H9 (cell line): Measurements from ENCODE around the gene BCAS3. TPM values are rescaled to one million over a fixed set of nuclear protein-coding genes. Genes with fewer than 3 reads are reported as not detected.

Experiments
- DNase-seq: peaks from one replicate; pipeline ENCODE4 v3.0.0-alpha.2; 2017
- H2AFZ ChIP-seq: one replicate; pipeline ENCODE4 v1.6.1; 2013; ENCODE audit warnings: mild to moderate bottlenecking, low read length, control low read depth, moderate library complexity
- H2AK5ac ChIP-seq: 2 replicates; pipeline ENCODE4 v1.6.1; 2013; ENCODE audit warnings: low read length, control low read depth, mixed read lengths; ENCODE audit not compliant: insufficient read length
- H2BK120ac ChIP-seq: one replicate; pipeline ENCODE4 v1.6.1; 2013; ENCODE audit warnings: low read depth, mild to moderate bottlenecking, low read length, control low read depth, inconsistent platforms; ENCODE audit not compliant: poor library complexity, severe bottlenecking
- H2BK12ac ChIP-seq: 2 replicates; pipeline ENCODE4 v1.6.1; 2013; ENCODE audit warnings: low read length, control low read depth, mixed read lengths, low read depth; ENCODE audit not compliant: insufficient read length
- H2BK15ac ChIP-seq: 2 replicates; pipeline ENCODE4 v1.6.1; 2013; ENCODE audit warnings: low read depth, low read length, control low read depth
- H2BK20ac ChIP-seq: one replicate; pipeline ENCODE4 v1.6.1; 2013; ENCODE audit warnings: low read depth, mild to moderate bottlenecking, low read length, control low read depth, inconsistent platforms; ENCODE audit not compliant: poor library complexity, severe bottlenecking
- H2BK5ac ChIP-seq: 2 replicates; pipeline ENCODE4 v1.6.1; 2013; ENCODE audit warnings: low read length, control low read depth, mixed read lengths; ENCODE audit not compliant: insufficient read length
- H3K14ac ChIP-seq: 2 replicates; pipeline ENCODE4 v1.6.1; 2013; ENCODE audit warnings: low read length, control low read depth; ENCODE audit not compliant: insufficient read depth
- H3K18ac ChIP-seq: 2 replicates; pipeline ENCODE4 v1.6.1; 2013; ENCODE audit warnings: low read depth, mild to moderate bottlenecking, mixed read lengths, low read length, control low read depth; ENCODE audit not compliant: insufficient read length
- H3K23ac ChIP-seq: 2 replicates; pipeline ENCODE4 v1.6.1; 2013; ENCODE audit warnings: low read length, control low read depth, mixed read lengths, low read depth; ENCODE audit not compliant: insufficient read length
- H3K23me2 ChIP-seq: 2 replicates; pipeline ENCODE4 v1.6.1; 2013; ENCODE audit warnings: low read depth, mild to moderate bottlenecking, mixed read lengths, low read length, control low read depth; ENCODE audit not compliant: insufficient read length, poor library complexity, severe bottlenecking
- H3K27ac ChIP-seq: 2 replicates; pipeline ENCODE4 v1.5.1; 2013; ENCODE audit warnings: low read length, control low read depth, mixed read lengths, low read depth; ENCODE audit not compliant: insufficient read length
- H3K27me3 ChIP-seq: 2 replicates; pipeline ENCODE4 v1.6.1; 2013; ENCODE audit warnings: low read length, control low read depth, inconsistent platforms; ENCODE audit not compliant: insufficient read depth
- H3K4ac ChIP-seq: 2 replicates; pipeline ENCODE4 v1.6.1; 2013; ENCODE audit warnings: low read depth, mild to moderate bottlenecking, control low read depth, inconsistent platforms, low read length, moderate library complexity
- H3K4me1 ChIP-seq: 2 replicates; pipeline ENCODE4 v1.6.1; 2013; ENCODE audit warnings: low read length, control low read depth, inconsistent platforms; ENCODE audit not compliant: insufficient read depth
- H3K4me2 ChIP-seq: 2 replicates; pipeline ENCODE4 v1.6.1; 2013; ENCODE audit warnings: low read length, control low read depth, mixed read lengths; ENCODE audit not compliant: insufficient read length, insufficient read depth
- H3K56ac ChIP-seq: 2 replicates; pipeline ENCODE4 v1.6.1; 2013; ENCODE audit warnings: low read depth, mild to moderate bottlenecking, mixed read lengths, low read length, control low read depth; ENCODE audit not compliant: insufficient read length
- H3K79me1 ChIP-seq: 2 replicates; pipeline ENCODE4 v1.6.1; 2013; ENCODE audit warnings: low read depth, mild to moderate bottlenecking, moderate library complexity, low read length, control low read depth, inconsistent platforms; ENCODE audit not compliant: insufficient read depth, poor library complexity, severe bottlenecking
- H3K79me2 ChIP-seq: 2 replicates; pipeline ENCODE4 v1.6.1; 2013; ENCODE audit warnings: low read length, control low read depth, inconsistent platforms; ENCODE audit not compliant: insufficient read depth
- H3K9ac ChIP-seq: 2 replicates; pipeline ENCODE4 v1.6.1; 2013; ENCODE audit warnings: low read length, control low read depth, mixed read lengths; ENCODE audit not compliant: insufficient read length; ENCODE audit errors: extremely low read depth
- H3K9me3 ChIP-seq: one replicate; pipeline ENCODE4 v1.6.1; 2013; ENCODE audit warnings: low read depth, low read length, inconsistent platforms; ENCODE audit not compliant: control insufficient read depth
- H3T11ph ChIP-seq: one replicate; pipeline ENCODE4 v1.6.1; 2013; ENCODE audit warnings: mild to moderate bottlenecking, low read length, control low read depth, inconsistent platforms
- H4K20me1 ChIP-seq: one replicate; pipeline ENCODE4 v1.6.1; 2013; ENCODE audit not compliant: control insufficient read depth, insufficient read length, insufficient read depth
- H4K5ac ChIP-seq: 2 replicates; pipeline ENCODE4 v1.6.1; 2013; ENCODE audit warnings: low read depth, mild to moderate bottlenecking, mixed read lengths, low read length, control low read depth; ENCODE audit not compliant: insufficient read length
- H4K8ac ChIP-seq: replicated peaks from 2 replicates; pipeline ENCODE4 v1.6.1; 2013; ENCODE audit warnings: low read length, control low read depth, mixed read lengths, low read depth; ENCODE audit not compliant: insufficient read length
- H4K91ac ChIP-seq: 2 replicates; pipeline ENCODE4 v1.6.1; 2013; ENCODE audit warnings: low read depth, mild to moderate bottlenecking, moderate library complexity, mixed read lengths, low read length, control low read depth; ENCODE audit not compliant: insufficient read length
- H3K27ac Mint-ChIP-seq, 3 experiments: 2 replicates in 2 of 3; 3 replicates in 1 of 3; pipeline ENCODE4 v1.8.0; 2020 to 2021; ENCODE audit warnings: mixed read lengths in 3 of 3, mild to moderate bottlenecking in 1 of 3, moderate library complexity in 1 of 3
- H3K27me3 Mint-ChIP-seq: 2 replicates; pipeline ENCODE4 v1.8.0; 2021; ENCODE audit warnings: low read depth, mild to moderate bottlenecking, moderate library complexity, mixed read lengths
- H3K36me3 Mint-ChIP-seq, 3 experiments: 2 replicates in 2 of 3; 3 replicates in 1 of 3; pipeline ENCODE4 v1.8.0; 2020 to 2021; ENCODE audit warnings: low read depth in 3 of 3, mixed read lengths in 3 of 3; ENCODE audit not compliant: insufficient read depth in 1 of 3
- H3K4me1 Mint-ChIP-seq, 2 experiments: 2 replicates each; pipeline ENCODE4 v1.8.0; 2020; ENCODE audit warnings: mixed read lengths in 2 of 2
- H3K4me3 Mint-ChIP-seq, 2 experiments: 2 replicates in 1 of 2; 3 replicates in 1 of 2; pipeline ENCODE4 v1.8.0; 2020 to 2021; ENCODE audit warnings: mild to moderate bottlenecking in 2 of 2, mixed read lengths in 2 of 2, moderate library complexity in 1 of 2
- H3K9me3 Mint-ChIP-seq, 2 experiments: 2 replicates in 1 of 2; 3 replicates in 1 of 2; pipeline ENCODE4 v1.8.0; 2020; ENCODE audit warnings: mild to moderate bottlenecking in 2 of 2, mixed read lengths in 2 of 2, moderate library complexity in 1 of 2
- total RNA-seq: library from RNA; stranded (reverse); gene quantifications from 2 replicates; pipeline ENCODE4 v1.2.1, GENCODE V29; 2021
- TF ChIP-seq, protein P1 (sequence below): fragments of 200-600 bp; sonication (generic); conservative IDR thresholded peaks from 3 replicates; pipeline ENCODE4 v1.8.0; 2021; ENCODE audit warnings: antibody characterized with exemption, mild to moderate bottlenecking

The BCAS3 gene
- total RNA-seq, 1 experiment from 2014 or later = 22.4 TPM

DNA sequence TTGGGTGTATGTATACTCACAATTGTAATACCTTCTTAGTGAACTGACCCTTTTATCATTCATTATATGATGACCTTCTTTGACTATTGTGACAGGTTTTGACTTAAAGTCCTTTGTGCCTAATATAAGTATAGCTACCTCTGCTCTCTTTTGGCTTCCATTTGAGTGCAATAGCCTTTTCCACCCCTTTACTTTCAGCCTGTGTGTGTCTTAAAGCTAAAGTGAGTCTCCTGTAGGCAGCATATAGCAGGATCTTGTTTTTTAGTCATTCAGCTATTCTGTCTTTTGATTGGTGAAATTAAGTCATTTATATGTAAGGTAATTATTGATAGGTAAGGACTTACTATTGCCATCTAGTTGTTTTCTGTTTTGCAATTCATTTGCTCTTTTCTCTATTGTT, 758.6 kb downstream of the BCAS3 start:
- Histone ChIP-seq H2BK20ac (no peak overlapping the region), H3K4me2 (no peak overlapping the region), H4K20me1 (no peaks in the 10 kb centered on the region), H4K91ac (no peak overlapping the region), H3T11ph (no peak overlapping the region), H3K18ac (no peak overlapping the region), H3K9ac (no peak overlapping the region), H3K79me2 (no peaks in the 10 kb centered on the region), H3K9me3 (no peaks in the 10 kb centered on the region), H4K8ac (no peak overlapping the region), H4K5ac (no peak overlapping the region), H2AFZ (no peak overlapping the region), H3K4me1 (no peaks in the 10 kb centered on the region), H3K4ac (no peak overlapping the region), H3K23ac (no peak overlapping the region), H2BK15ac (no peak overlapping the region), H2BK120ac (no peak overlapping the region), H3K27me3 (no peaks in the 10 kb centered on the region), H3K56ac (no peak overlapping the region), H3K27ac (no peak overlapping the region), H3K79me1 (no peaks in the 10 kb centered on the region), H2BK5ac (no peak overlapping the region), H3K14ac (no peak overlapping the region), H2AK5ac (no peak overlapping the region), H3K23me2 (no peaks in the 10 kb centered on the region), H2BK12ac (no peak overlapping the region)
- no peaks in the 10 kb centered on the region; a peak in 1 of 7 replicates for H3K36me3 Mint-ChIP-seq
- H3K4me1 Mint-ChIP-seq = no peaks in the 10 kb centered on the region
- peaks cover 44% of the 10 kb centered on the region for H3K27me3 Mint-ChIP-seq
- H3K9me3 Mint-ChIP-seq = peaks cover 5 to 8% of the 10 kb centered on the region in 2 experiments; a peak in 4 of 5 replicates
- H3K4me3 Mint-ChIP-seq = no peak overlapping the region
- DNase-seq = no peak
- TF ChIP-seq, protein P1, sequence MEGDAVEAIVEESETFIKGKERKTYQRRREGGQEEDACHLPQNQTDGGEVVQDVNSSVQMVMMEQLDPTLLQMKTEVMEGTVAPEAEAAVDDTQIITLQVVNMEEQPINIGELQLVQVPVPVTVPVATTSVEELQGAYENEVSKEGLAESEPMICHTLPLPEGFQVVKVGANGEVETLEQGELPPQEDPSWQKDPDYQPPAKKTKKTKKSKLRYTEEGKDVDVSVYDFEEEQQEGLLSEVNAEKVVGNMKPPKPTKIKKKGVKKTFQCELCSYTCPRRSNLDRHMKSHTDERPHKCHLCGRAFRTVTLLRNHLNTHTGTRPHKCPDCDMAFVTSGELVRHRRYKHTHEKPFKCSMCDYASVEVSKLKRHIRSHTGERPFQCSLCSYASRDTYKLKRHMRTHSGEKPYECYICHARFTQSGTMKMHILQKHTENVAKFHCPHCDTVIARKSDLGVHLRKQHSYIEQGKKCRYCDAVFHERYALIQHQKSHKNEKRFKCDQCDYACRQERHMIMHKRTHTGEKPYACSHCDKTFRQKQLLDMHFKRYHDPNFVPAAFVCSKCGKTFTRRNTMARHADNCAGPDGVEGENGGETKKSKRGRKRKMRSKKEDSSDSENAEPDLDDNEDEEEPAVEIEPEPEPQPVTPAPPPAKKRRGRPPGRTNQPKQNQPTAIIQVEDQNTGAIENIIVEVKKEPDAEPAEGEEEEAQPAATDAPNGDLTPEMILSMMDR = no peak
- no peak overlapping the region for H3K27ac Mint-ChIP-seq
